NCI-H2107 treated with DMSO at 0.1 percent for 48 hours (cell line): Measurements from ENCODE around the gene THRB.
A peak's percentile ranks its signal among the peaks of the same experiment; 100 is the strongest.

Source experiments
- DNase-seq: peaks from one replicate; lab custom pipeline; 2025; ENCODE audit not compliant: unreplicated experiment; lab: John Stamatoyannopoulos, UW

THRB gene

DNA sequence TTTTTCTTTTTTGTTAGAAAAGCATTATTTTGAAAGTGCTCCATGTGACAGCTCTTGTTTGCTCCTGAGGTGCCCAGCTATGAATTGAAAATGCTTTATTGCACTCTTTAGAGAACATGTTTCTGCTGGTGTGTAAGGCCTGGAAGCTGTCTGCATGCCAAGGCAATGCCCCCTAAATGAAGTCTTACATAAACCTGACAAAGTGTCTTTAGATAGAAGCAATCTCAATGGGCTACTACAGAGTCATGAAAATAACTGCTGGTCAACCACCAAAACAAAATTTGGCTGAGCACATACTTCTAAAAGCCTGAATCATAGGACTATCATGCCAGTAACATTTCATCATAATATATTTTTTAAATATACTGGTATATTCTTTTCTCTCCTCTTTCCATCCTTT is 178.7 kb downstream of the THRB start:
- DNase-seq = no peak

DNA sequence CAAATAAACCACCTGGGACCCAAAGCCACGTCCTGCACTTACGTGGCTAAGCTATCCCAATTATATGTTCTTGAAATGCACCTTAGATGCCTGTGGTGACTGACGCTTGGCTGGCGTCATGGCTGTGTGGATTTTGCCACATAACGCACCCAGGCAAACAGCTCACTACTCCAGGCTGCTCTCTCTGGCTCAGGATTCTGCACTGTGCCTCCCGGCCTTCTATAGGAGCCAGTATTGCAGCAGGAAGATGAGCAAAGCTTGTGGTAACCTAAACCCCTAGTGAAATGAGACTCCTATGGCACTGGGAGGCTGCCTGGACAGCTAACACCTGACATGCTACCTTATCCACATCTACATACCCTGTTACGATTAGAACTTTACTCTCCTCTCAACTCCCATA is 179.3 kb downstream of the THRB start:
- peak; percentile 5 for DNase-seq

DNA sequence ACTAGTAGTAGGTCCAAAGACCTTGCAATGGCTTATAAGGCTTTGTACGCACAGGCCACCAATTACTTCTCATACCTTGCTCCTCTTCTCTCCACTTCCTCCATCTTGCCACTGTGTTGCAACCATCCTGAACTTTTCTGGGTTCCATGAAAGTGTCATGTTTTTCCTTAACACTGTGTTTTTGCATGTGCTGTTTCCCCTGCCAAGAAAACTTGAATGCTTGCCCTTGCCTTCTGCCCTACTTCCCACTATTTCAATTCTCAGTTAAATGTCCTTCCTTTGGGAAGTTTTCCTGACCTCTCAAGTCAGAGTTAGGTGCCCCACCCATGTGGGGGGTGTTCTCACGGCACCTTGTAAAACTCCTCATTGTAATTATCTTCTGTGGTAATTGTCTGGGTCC is 182.8 kb downstream of the THRB start:
- DNase-seq = no peak

DNA sequence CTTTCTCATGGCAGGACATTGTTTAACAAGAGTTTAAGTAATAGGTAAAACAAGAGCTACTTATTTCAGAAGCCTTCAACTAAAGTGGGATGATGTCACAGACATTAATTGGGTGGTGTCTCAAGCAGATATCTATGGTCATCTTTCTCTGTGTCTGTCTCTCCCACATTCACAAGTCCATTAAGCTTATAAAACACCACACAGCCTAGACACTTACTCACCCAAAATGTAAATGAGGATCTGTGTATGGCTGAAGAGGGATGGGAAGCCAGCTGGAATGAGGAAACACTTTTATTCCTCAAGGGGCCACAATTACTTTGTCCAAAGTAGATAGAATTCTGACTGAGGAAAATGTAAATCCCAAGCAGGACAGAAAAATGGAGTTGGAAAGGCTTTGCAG is 183.8 kb downstream of the THRB start:
- DNase-seq = no peak

DNA sequence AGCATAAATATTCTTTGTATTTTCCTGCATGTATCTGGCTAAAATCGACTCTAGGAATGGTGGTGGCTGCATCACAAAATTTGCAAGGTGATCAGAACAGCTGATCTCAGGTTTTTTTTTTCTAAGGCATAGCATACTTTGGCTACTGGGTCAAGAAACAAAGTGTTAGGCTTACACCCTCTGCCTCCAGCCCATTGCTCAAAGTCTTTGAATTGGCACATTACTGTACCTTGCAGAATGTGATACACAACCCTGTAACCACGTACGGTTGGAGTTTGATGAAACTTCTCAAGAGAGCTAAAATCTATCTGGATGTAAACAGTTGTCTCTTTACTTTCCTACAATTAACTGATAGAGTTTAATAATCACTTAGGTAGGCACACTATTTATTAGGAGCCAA is 188.1 kb downstream of the THRB start:
- DNase-seq = no peak

DNA sequence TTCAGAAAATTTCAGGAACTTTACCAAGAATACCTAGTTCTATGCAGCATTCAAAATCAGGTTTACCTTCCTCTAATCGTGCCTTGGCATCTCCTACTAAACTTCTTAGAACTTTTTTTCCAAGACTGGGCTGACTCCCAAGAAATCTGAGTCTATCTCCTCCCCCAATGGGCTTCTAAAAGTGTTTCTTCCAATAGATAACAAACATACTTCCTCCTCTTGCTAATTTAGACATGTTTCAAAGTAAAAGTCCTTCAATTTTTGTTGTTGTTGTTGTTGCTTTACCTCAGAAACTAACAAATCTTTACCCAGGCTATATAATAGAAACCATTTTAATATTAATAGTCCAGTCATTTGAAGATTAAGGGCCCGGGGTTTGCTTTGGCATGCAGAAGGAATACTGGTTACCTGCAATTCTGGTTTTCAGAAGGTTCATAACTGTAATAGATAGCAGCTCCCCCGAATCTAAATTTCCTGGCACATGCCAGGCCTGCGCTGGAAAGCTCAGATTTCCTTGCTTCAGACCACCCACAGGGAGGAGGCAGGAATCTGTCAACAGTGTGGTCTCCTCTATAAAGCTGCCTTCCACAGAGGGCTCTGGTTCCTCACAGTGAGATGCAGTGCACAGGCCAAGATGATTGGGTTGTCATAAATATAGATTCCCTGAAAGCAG is 188.7 kb downstream of the THRB start:
- DNase-seq = peak; percentile 17

DNA sequence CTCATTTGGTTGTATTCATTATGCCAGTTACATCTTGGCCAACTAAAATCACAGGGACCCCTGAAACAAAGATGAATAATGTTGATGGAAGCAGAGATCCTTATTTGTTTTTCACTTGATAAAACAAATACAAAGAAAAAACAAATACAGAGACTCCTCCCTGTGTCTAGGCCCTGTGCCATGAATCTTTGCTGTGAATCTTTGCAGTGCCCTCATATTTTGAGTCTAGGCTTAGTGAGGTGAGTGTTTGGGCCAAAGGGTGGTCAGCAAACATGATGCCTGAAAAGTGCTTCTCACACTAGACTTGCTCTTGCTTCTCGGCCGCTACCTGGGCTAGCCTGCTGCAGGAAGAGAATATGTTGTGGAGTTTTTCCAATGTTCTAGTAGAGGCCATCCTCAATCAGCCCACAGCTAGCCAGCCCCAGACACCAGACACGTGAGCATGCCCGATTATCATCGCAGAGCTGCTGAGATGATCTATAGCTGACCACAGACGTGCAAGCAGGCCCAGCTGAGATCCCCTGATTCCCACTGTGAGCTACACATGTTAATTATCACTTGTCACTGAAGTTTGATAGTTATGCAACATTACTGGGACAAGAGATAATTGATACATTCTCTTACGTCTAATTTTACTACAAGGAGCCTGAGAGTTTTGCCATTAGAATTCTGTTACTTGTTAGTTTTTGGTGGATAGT is 191.4 kb downstream of the THRB start:
- DNase-seq = no peak

DNA sequence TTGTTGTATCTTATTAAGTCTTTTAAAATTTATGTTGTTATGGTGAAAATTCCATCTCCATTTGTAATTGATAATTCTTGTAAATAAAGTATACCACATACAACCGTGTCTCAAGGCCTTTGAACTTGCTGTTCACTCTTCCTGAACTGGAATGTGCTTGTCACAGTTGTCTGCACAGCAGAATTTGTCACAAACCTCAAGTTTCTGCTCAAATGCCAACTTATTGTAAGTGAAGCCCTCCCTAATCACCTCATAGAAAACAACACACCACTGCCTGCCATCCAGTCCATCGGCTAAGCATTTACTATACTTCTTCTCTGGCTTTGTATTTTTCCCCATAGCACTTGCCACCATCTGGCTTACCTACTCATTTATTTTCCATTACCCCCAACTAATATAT is 192.3 kb downstream of the THRB start:
- no peak for DNase-seq

DNA sequence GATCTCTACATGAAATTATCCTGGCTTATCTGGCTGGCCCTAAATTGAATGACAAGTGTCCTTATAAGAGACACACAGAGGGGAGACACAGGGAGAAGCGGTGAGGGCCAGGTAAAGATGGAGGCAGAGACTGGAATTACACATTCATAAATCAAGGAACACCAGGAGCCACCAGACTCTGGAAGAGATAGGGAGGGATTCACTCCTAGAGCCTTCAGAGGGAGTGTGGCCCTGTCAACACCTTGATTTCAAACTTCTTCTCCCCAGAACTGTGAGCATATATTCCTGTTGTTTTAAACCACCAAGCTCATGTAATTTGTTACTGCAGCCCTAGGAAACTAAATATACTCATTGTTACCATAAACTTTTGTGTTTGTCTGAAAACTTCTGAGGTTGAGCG is 193.7 kb downstream of the THRB start:
- no peak for DNase-seq

DNA sequence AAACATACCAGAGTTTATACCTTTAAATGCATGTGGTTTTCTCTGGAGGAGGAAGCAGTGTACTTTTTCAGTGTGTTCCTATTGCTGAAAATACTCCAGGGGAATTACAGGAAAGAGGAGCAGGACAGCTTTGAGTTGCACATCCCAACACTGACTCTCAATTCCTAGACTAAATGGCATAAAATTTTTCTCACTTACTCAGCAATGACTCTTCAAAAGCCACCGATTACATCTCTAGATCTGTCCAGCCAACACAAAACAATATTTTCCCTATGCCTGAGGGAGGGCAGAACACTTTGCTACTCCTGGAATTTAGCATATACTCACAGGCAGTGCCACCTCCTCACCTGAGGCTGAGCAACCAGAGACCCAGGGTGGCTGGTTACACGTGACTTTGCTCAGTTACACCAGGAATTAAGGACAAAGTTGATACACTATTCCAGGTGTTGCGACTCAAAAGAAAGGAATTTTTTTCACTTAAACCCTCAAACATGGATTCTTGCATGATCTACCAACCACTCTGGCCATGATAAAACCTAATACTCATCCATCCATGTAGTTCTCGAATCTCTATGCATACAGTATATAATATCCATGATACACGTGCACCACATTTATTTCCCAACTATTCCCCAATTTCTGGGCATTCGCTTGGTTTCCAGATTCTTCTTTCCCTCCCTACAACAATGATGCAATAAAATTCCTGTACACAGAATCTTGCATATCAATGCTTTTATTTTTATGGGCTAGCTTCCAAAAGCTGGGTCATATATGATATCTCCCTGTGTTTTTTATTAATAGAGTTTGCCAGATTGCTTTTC is 194.6 kb downstream of the THRB start:
- no peak for DNase-seq

DNA sequence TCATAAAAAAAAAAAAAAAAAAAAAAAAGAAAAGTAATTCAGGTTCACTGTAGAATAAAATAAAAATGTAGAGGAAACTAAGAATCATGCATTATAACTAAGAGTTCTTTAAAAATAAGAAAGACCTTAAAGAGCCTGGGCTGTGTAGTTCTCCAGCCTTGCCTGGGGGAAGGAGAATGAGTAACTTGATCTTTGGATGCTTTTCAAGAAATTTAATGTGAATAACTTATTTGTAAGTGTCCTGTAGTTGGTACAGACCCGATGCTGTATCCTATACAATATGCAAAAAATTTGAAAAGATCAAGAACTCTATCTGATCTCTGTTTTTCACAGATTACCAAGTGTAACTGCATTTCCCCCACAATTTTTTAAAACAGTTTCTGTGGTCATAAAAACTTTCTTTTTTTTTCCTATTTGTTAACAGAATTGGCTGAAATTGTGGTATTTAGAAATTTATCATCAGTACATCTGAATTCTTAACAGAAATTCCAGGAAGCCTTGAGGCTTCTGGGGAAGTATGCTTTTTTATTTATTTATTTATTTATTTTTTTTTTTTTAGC is 195.3 kb downstream of the THRB start:
- no peak for DNase-seq

DNA sequence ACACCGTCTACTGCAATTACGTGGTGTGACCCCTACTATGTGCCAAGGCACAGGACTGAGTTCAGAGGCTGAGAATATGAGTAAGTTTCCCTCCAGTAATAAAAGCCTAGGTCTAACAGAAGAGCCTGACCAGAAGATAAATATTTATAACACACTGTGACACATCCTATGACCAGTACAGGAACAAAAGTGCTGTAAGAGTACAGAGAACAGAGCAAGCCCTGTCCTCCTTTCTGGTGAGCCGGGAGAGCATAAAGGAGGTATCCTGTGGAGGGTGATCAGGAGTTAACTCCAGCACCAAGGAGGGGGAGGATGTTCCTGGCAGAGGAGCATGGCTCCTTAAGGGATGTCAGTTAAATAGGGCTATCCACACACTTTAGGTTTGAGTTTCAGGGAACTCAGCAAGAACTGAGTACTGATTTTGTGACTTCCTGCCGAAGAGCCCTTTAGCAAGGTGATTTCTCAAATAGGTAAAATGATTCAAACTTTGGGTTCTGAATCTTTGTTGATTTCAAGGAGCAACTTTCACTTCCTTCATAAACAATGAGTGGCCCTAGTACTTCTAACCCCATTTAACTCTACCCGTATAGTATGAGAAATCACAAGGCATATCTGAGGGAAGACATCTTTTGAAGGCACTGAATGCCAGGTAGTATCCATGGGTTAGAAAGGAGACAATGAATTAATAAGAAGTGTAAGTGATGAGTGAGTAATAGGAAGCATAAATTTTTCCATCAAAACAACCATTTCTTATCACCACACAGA is 198.0 kb downstream of the THRB start:
- no peak for DNase-seq

DNA sequence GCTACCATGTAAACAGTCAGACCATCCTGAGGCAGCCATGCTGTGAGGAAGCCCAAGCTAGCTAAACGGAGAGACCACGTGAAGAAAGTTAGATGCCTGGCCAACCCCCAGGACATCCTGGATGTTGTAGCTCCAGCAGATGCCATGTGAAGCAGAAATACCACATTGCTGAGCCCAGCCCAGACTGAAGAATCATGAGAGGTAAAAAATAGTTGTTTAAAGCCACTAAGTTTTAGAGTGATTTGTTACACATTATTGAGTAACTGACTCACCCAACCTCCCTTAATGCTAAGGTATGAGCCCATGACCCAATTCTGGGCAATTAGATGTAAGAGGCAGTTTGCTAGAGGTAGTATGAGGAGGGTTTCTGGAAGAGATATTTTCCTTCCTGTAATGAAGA is 200.5 kb downstream of the THRB start:
- DNase-seq = no peak

DNA sequence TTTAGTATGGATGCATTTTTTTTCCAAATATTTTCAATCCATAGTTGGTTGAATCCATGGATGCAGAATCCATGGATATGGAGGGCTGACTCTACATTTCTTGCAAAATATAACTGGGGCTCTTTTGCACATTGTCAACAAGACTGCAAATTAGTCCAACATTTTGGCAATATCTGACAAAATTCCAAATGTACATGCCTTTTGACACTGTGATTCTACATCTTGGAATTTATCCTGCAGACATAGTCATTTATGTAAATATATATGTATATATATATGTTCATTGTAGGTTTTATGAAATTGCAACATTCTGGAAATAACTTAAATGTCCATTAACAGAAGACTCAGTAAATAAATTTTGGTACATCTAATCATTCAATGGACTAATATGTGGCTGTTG is 203.0 kb downstream of the THRB start:
- DNase-seq = no peak

DNA sequence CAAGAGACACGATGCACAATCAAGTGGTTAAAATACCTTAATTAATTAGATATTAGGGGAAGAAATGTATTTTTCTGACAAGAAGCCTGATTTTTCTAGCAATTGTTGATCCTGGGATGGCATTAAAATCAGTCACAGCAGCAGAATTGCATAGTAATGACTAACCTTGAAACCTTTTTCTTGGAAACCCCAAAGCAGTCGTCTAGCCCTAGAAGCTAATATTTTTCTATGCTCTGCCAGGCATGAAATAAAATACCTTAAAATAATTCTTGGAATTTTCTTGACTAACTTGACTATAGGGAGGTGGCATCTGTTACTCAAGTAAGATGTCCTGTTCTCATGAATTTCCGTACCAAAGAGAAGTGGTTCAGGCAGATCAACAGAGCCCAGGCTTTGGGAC is 204.1 kb downstream of the THRB start:
- DNase-seq = no peak

DNA sequence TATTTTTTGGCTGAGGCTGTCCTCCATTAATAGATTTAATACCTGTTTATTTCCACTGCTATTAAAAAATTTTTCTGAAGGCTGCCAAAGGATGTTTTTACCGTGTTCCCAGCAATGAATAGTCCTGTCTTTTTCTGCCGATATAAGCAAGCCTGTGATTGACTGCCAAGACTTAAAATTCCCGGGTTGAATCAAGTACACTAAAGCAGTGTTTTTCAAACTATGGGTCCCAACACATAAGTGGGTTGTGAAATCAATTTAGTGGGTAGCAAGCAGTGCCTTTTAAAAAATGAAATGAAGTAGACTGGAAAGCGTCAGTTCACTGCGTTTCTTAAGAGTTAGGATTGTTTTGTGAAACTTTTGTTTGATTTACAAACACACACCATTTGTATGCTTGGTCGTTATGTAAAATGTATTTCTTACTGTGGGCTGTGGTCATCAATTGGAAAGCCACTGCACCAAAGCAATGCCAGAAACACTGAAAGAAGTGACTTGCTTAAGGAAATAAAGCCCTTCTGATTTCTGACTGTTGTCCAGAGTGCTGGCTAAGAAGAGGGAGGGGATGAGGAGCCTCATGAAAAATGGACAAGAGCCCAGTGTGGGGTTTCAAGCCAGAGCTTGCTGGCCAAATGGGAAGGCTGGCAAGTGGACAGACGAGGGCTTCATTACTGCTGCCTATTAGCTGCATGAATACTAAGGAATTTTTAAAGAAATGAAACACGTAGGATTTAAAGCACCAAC is 206.0 kb downstream of the THRB start:
- no peak for DNase-seq

DNA sequence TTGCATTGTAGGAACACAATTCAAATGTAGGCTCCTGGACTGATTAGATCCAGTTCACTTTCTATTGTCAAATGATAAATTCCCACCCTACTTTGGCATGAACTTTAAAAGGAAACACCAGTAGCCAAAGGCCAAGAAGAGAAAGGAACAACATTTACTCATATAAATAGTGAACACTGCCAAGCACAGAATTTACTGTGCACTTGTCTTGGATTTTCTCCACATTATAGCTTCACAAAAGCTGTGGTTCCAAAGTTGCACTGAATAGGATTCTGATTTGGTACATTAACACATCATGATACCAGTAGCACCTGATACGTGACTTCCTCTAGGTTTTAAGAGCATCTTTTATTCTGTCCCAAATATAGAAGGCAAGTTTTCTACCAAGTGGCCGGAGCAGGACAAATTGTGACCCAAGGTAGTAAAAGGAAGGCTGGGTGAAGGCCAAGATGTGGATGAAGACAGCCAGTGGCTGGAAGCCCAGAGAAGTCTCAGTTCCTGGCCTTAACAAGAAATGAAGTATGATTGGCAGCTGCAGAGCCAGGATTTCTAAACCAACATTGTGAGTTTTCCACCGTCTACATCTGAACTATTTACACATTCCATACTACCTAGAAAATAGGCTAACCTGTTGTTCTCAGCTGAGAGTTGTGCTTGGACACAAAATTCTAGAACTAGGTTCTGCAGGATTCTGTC is 206.7 kb downstream of the THRB start:
- DNase-seq = no peak

DNA sequence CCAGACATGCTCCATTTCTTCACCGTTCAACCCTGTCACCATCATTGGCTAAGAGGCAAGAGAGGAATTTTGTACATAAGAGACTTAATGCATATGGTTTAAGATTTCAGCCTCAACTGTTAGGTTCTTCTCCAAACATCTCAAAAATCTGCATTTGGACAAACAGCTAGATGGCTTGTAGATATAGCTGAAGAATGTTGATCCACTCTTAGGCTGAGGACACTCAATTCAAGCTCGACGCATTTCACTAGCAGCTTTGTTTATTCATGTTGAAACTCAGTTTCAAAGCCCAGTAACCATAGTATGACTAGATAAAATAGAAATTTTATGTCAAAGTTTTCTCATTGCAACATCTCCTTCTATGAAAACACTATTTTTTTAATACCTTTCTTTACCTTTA is 208.2 kb downstream of the THRB start:
- DNase-seq = no peak

DNA sequence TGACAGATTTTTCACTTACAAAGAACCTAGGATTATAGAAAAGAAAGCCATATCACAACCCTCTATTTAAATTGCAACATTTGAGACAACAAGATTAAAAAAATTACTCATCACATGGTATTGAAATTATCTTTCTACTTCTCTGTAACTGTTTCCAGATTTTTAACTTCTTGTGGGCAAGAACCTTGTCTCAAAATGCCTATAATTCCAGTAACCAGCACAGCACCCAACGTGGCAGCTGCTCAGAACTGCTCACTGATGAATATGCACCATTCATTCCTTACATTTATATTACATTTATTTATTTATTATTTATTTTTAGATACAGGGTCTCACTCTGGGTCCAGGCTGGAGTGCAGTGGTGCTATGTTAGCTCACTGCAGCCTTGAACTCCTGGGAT is 216.1 kb downstream of the THRB start:
- no peak for DNase-seq

DNA sequence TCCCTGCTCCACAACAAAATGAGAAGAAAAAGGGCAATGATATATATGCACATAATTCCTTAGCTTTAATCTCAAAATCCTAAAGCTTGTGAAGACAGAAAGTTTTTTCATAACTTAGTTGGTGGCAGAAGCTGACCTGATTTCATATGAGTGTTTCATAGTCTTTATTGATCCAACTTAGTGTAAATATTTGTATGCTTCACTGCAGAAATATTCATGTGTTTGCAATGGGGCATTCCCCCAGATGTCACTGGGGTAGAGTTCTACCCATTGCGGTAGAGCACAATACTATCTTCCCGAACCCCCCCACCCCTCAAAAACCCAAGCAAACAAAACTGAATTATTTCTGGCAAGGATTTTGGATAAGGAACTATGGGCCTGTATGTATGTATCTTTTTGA is 221.2 kb downstream of the THRB start:
- no peak for DNase-seq
